ENCODE data around the gene ASB18.

The ASB18 gene

DNA sequence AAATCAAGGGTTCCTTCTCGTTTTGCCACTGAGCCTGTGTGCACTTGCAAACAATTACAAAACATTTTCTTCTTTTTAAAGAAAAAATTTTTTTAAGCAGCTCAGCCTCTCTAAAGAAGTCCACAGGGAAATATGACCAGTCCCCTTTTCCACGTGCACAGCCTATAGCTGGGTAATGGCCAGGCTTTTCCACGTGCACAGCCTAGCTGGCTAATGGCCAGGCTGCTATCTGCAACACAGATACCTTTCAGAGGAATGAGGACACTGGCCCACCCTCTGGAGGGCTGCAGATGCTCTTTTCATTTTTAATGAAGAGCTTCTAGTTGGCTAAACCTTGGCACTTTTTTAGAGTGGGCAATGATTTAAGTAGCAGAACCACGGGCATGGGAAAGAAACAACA, 46.3 kb downstream of the ASB18 start:
- Histone ChIP-seq H3K36me3 (ENCODE audit: control insufficient read depth, low read length) (no peaks in the 10 kb centered on the region), H3K9me3 (ENCODE audit: control insufficient read depth, insufficient read depth, low read length) (no peaks in the 10 kb centered on the region), H3K4me1 (ENCODE audit: control insufficient read depth, low read length) (no peaks in the 10 kb centered on the region), H3K79me2 (ENCODE audit: control insufficient read depth, low read length) (no peaks in the 10 kb centered on the region), H3K9me2 (replicated peaks; ENCODE audit: control insufficient read depth, low read length) (no peaks in the 10 kb centered on the region), H3K4me2 (ENCODE audit: low read length) (no peak overlapping the region), H3K4me3 (ENCODE audit: low read length) (no peak overlapping the region), H3K27ac (ENCODE audit: low read depth, low read length) (no peak overlapping the region), H3F3A (ENCODE audit: control insufficient read depth, insufficient read depth) (no peaks in the 10 kb centered on the region), H4K20me1 (ENCODE audit: control insufficient read depth, insufficient read depth, low read depth, low read length) (no peaks in the 10 kb centered on the region), H3K27me3 (ENCODE audit: control insufficient read depth, low read length) (no peaks in the 10 kb centered on the region)
- TF ChIP-seq, protein P1, sequence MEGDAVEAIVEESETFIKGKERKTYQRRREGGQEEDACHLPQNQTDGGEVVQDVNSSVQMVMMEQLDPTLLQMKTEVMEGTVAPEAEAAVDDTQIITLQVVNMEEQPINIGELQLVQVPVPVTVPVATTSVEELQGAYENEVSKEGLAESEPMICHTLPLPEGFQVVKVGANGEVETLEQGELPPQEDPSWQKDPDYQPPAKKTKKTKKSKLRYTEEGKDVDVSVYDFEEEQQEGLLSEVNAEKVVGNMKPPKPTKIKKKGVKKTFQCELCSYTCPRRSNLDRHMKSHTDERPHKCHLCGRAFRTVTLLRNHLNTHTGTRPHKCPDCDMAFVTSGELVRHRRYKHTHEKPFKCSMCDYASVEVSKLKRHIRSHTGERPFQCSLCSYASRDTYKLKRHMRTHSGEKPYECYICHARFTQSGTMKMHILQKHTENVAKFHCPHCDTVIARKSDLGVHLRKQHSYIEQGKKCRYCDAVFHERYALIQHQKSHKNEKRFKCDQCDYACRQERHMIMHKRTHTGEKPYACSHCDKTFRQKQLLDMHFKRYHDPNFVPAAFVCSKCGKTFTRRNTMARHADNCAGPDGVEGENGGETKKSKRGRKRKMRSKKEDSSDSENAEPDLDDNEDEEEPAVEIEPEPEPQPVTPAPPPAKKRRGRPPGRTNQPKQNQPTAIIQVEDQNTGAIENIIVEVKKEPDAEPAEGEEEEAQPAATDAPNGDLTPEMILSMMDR (IDR thresholded peaks at IDR 0.05; ENCODE audit: low read depth, low read length, poor library complexity, severe bottlenecking): no peak
- TF ChIP-seq EZH2phosphoT487 (IDR thresholded peaks at IDR 0.05; ENCODE audit: borderline replicate concordance, low read length): no peak

GRCh38 chr2:236216711-236217110, 47.5 kb downstream of the ASB18 start:
- H3K27ac ChIP-seq (ENCODE audit: low read depth, low read length): no peak overlapping the region
- H3F3A ChIP-seq (ENCODE audit: control insufficient read depth, insufficient read depth): no peaks in the 10 kb centered on the region
- H3K9me2 ChIP-seq (replicated peaks; ENCODE audit: control insufficient read depth, low read length): no peaks in the 10 kb centered on the region
- no peaks in the 10 kb centered on the region for H3K27me3 ChIP-seq (ENCODE audit: control insufficient read depth, low read length)
- no peaks in the 10 kb centered on the region for H3K36me3 ChIP-seq (ENCODE audit: control insufficient read depth, low read length)
- no peaks in the 10 kb centered on the region for H4K20me1 ChIP-seq (ENCODE audit: control insufficient read depth, insufficient read depth, low read depth, low read length)
- no peak overlapping the region for H3K4me3 ChIP-seq (ENCODE audit: low read length)
- no peak for TF ChIP-seq EZH2phosphoT487 (IDR thresholded peaks at IDR 0.05; ENCODE audit: borderline replicate concordance, low read length)
- TF ChIP-seq, protein P1 (IDR thresholded peaks at IDR 0.05; ENCODE audit: low read depth, low read length, poor library complexity, severe bottlenecking): no peak
- H3K79me2 ChIP-seq (ENCODE audit: control insufficient read depth, low read length): no peaks in the 10 kb centered on the region
- no peaks in the 10 kb centered on the region for H3K9me3 ChIP-seq (ENCODE audit: control insufficient read depth, insufficient read depth, low read length)
- no peak overlapping the region for H3K4me2 ChIP-seq (ENCODE audit: low read length)
- H3K4me1 ChIP-seq (ENCODE audit: control insufficient read depth, low read length): no peaks in the 10 kb centered on the region

DNA sequence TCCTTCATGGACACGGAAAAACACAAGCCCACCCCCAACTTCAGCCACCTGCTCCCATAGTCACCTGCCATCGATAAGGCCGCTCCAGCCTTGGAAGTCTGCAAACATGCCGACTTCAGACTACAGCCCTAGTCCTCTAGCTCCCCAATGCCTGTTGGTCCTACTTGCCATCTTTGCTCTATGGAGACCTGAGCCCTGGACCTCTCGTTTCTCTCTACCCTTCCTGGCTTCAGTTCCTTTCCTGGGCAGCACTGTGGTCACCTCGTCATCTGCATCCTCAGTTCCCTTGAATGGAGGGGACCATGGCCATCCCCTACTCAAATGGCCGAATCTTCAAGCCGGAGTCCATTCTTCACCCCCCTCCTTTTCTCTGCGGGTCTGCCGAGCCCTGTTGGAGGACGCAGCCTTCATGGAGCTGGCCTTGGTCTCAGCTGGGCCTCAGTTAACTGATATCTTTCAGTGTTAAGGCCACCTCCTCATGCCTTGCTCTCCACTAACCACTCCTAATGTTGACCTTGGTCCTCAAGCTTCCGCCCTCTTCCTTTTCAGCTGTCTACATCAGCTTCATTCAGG, 48.4 kb downstream of the ASB18 start:
- Histone ChIP-seq H3K9me3 (ENCODE audit: control insufficient read depth, insufficient read depth, low read length) (no peaks in the 10 kb centered on the region), H4K20me1 (ENCODE audit: control insufficient read depth, insufficient read depth, low read depth, low read length) (no peaks in the 10 kb centered on the region)

More for the DNA sequence above, 48.4 kb downstream of the ASB18 start:
- no peaks in the 10 kb centered on the region for H3F3A ChIP-seq (ENCODE audit: control insufficient read depth, insufficient read depth)
- H3K4me3 ChIP-seq (ENCODE audit: low read length): no peak overlapping the region
- H3K27ac ChIP-seq (ENCODE audit: low read depth, low read length): no peak overlapping the region
- no peak for TF ChIP-seq EZH2phosphoT487 (IDR thresholded peaks at IDR 0.05; ENCODE audit: borderline replicate concordance, low read length)
- TF ChIP-seq, protein P1 (IDR thresholded peaks at IDR 0.05; ENCODE audit: low read depth, low read length, poor library complexity, severe bottlenecking): no peak
- no peaks in the 10 kb centered on the region for H3K36me3 ChIP-seq (ENCODE audit: control insufficient read depth, low read length)
- no peaks in the 10 kb centered on the region for H3K27me3 ChIP-seq (ENCODE audit: control insufficient read depth, low read length)
- no peaks in the 10 kb centered on the region for H3K4me1 ChIP-seq (ENCODE audit: control insufficient read depth, low read length)
- H3K9me2 ChIP-seq (replicated peaks; ENCODE audit: control insufficient read depth, low read length): no peaks in the 10 kb centered on the region
- H3K79me2 ChIP-seq (ENCODE audit: control insufficient read depth, low read length): no peaks in the 10 kb centered on the region
- H3K4me2 ChIP-seq (ENCODE audit: low read length): no peak overlapping the region
